Vagina (tissue), 2 donors: ENCODE measurements around the gene KCNJ4. TPM values are rescaled to one million over a fixed set of nuclear protein-coding genes. Genes with fewer than 3 reads are reported as not detected.

Source experiments
- DNase-seq, 2 donors: peaks; one replicate each; pipeline ENCODE4 v3.0.0-alpha.2; 2017; ENCODE audit errors: extremely low spot score in 2 of 2
- H3K27ac ChIP-seq: fragments of 200-600 bp; sonication (generic); one replicate; pipeline ENCODE4 v1.5.1; 2019
- H3K27me3 ChIP-seq: fragments of 200-600 bp; sonication (generic); one replicate; pipeline ENCODE4 v1.5.1; 2019
- H3K36me3 ChIP-seq, 2 donors: fragments of 200-600 bp; sonication (generic); one replicate each; pipeline ENCODE4 v1.5.1; 2017 to 2019
- H3K4me1 ChIP-seq: fragments of 200-600 bp; sonication (generic); one replicate; pipeline ENCODE4 v1.5.1; 2019
- H3K4me3 ChIP-seq, 2 donors: fragments of 200-600 bp; sonication (generic); 1 replicate in 1 of 2; 2 replicates in 1 of 2; pipeline ENCODE4 v1.5.1; 2016 to 2019
- H3K9me3 ChIP-seq: fragments of 200-600 bp; sonication (generic); one replicate; pipeline ENCODE4 v1.5.1; 2019
- POLR2A ChIP-seq, 2 donors: fragments of 450-650 bp; IDR thresholded peaks; one replicate each; pipeline ENCODE4 v1.6.1; 2017; ENCODE audit warnings: antibody characterized with exemption in 2 of 2, mild to moderate bottlenecking in 2 of 2, moderate library complexity in 2 of 2
- POLR2AphosphoS5 ChIP-seq, 2 donors: sonication (generic); formaldehyde crosslinking; IDR thresholded peaks; one replicate each; pipeline ENCODE4 v1.9.0; 2017; ENCODE audit warnings: antibody characterized with exemption in 2 of 2, mild to moderate bottlenecking in 2 of 2, low read depth in 1 of 2; ENCODE audit not compliant: insufficient read depth in 1 of 2
- intact Hi-C: fragments of 100-400 bp; cut with DNase I; formaldehyde crosslinking; loops from one replicate; pipeline ENCODE4 v1.15.1; 2023
- total RNA-seq: library from RNA; depleted of rRNA; stranded (reverse); fragments of >200 nt; gene quantifications from one replicate; pipeline ENCODE4 v1.2.3, GENCODE V29; 2016
- TF ChIP-seq, protein P1 (sequence below), 3 experiments: fragments of 450-650 bp in 2 of 3; fragments of 200-600 bp in 1 of 3; sonication (generic) in 1 of 3; IDR thresholded peaks; one replicate each; pipeline ENCODE4 v1.5.1; 2017 to 2019; ENCODE audit warnings: antibody characterized with exemption in 3 of 3, mild to moderate bottlenecking in 2 of 3, moderate library complexity in 2 of 3

Gene KCNJ4
- total RNA-seq, 1 donor from 2014 or later = not detected

DNA sequence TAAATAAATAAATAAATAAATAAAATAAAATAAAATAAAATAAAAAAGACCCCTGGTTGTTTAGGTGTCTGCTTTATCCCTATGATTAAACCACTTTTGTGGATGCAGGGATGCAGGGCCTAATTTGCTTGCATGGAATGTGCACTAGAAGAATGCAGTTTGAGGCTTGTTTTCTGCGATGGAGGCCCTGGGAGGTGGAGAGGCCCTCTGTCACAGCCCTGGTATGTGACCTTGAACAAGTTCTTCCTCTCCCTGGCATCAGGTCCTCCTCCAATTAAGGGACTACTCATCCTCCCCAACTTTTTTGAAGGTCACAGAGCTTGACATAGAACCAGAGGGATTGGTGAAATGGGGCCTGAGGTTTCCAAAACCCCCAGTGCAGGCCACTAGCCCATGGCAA, 22.7 kb downstream of the KCNJ4 start:
- Histone ChIP-seq H3K9me3 (no peaks in the 10 kb centered on the region), H3K27ac (no peak overlapping the region), H3K4me1 (no peaks in the 10 kb centered on the region), H3K4me3 (no peak overlapping the region), H3K36me3 (no peaks in the 10 kb centered on the region), H3K27me3 (no peaks in the 10 kb centered on the region)
- DNase-seq = no peak
- TF ChIP-seq POLR2AphosphoS5 (IDR thresholded peaks at IDR 0.05; ENCODE audit: insufficient read depth in 1 of 2, low read depth in 1 of 2) = no peak
- TF ChIP-seq, protein P1, sequence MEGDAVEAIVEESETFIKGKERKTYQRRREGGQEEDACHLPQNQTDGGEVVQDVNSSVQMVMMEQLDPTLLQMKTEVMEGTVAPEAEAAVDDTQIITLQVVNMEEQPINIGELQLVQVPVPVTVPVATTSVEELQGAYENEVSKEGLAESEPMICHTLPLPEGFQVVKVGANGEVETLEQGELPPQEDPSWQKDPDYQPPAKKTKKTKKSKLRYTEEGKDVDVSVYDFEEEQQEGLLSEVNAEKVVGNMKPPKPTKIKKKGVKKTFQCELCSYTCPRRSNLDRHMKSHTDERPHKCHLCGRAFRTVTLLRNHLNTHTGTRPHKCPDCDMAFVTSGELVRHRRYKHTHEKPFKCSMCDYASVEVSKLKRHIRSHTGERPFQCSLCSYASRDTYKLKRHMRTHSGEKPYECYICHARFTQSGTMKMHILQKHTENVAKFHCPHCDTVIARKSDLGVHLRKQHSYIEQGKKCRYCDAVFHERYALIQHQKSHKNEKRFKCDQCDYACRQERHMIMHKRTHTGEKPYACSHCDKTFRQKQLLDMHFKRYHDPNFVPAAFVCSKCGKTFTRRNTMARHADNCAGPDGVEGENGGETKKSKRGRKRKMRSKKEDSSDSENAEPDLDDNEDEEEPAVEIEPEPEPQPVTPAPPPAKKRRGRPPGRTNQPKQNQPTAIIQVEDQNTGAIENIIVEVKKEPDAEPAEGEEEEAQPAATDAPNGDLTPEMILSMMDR (IDR thresholded peaks at IDR 0.05) = no peak
- TF ChIP-seq POLR2A (IDR thresholded peaks at IDR 0.05) = no peak
- intact Hi-C loops = no loop called here

DNA sequence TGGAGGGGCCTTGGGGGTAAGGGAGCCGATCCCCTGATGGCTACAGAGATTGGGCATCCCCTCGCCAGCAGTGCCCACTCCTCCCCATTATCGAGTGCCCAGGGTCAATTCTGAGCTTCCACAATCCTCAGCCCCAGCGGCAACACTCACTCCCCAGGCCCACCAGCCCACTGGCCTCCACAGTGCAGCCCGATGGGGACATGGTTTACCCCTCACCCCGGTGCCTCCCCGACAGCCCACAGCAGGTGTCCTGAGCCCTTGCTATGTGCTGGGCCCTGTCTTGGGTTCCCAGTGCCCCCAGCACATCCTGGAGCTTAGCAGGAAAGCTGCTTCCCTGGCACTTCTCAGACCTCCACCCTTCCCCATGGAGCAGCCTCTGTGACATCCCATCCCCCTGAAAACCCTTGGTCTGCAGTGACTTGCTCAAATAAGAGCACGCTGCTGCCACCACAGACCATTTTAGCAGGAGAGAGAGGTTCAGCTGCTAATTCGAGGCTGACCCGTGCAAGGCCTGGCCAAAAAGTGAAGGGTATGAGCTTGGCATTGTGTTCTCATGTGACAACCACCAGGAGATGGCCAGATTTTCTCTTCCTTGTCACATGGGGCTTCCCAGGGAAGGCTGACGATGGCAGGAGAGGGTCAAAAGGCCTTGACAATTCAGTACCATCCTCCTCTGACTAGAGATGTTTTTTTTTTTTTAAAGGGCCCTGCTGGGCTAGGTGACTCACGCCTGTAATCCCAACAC, 23.6 kb downstream of the KCNJ4 start:
- intact Hi-C loops = no loop called here
- no peak for DNase-seq
- Histone ChIP-seq H3K27ac (no peak overlapping the region), H3K9me3 (no peaks in the 10 kb centered on the region), H3K27me3 (no peaks in the 10 kb centered on the region), H3K4me3 (no peak overlapping the region), H3K36me3 (no peaks in the 10 kb centered on the region), H3K4me1 (no peaks in the 10 kb centered on the region)
- TF ChIP-seq, protein P1 (IDR thresholded peaks at IDR 0.05) = no peak
- TF ChIP-seq POLR2AphosphoS5 (IDR thresholded peaks at IDR 0.05; ENCODE audit: insufficient read depth in 1 of 2, low read depth in 1 of 2) = no peak
- no peak for TF ChIP-seq POLR2A (IDR thresholded peaks at IDR 0.05)

DNA sequence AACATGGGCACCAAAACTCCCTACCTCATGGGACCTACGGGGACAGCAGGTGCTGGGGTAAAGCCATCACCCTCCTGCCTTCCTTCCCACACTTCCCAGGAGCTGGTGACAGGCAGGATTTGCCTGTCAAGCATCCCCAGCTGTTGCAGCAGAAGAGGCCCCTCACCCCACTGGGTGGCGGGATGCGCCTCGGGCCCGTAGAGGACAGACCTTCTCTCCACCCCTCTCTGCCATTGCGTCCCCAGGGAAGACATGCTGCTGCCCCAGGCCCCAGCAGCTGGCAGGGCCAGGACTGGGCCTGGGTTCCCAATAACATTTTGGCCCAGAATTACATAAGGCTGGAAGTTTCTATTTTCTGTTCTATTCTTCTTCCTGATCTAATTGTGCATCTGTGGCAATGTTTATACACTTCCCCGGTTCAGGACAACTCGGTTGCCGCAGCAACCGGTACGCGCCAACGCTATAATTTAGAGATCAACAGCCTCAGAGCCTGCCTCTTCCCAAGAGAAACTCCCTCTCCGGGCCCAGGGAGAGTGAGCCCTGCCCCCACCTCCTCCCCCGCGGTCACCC, 25.4 kb downstream of the KCNJ4 start:
- TF ChIP-seq POLR2A (IDR thresholded peaks at IDR 0.05) (no peak), POLR2AphosphoS5 (IDR thresholded peaks at IDR 0.05; ENCODE audit: insufficient read depth in 1 of 2, low read depth in 1 of 2) (no peak)
- TF ChIP-seq, protein P1 (IDR thresholded peaks at IDR 0.05) = no peak
- H3K27me3 ChIP-seq = no peaks in the 10 kb centered on the region
- DNase-seq = no peak
- no peaks in the 10 kb centered on the region for H3K36me3 ChIP-seq
- no peak overlapping the region for H3K27ac ChIP-seq
- intact Hi-C loops = no loop called here
- H3K4me3 ChIP-seq = no peak overlapping the region
- H3K9me3 ChIP-seq = no peaks in the 10 kb centered on the region
- H3K4me1 ChIP-seq = no peaks in the 10 kb centered on the region

DNA sequence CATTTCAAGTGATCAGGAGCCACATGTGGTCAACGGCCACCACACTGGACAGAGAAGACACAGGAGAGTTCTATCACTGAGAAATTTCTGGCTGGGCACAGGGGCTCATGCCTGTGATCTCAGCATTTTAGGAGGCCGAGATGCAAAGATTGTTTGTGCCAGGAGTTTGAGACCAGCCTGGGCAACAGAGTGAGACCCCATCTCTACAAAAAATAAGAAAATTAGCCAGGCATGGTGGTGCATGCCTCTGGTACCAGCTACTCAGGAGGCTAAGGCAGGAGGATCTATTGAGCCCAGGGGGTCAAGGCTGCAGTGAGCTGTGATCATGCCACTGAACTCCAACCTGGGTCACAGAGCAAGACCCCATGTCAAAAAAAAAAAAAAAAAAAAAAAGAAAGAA, 26.3 kb downstream of the KCNJ4 start:
- TF ChIP-seq, protein P1 (IDR thresholded peaks at IDR 0.05) = no peak
- TF ChIP-seq POLR2A (IDR thresholded peaks at IDR 0.05) = no peak
- TF ChIP-seq POLR2AphosphoS5 (IDR thresholded peaks at IDR 0.05; ENCODE audit: insufficient read depth in 1 of 2, low read depth in 1 of 2) = no peak
- H3K27me3 ChIP-seq = no peaks in the 10 kb centered on the region

DNA sequence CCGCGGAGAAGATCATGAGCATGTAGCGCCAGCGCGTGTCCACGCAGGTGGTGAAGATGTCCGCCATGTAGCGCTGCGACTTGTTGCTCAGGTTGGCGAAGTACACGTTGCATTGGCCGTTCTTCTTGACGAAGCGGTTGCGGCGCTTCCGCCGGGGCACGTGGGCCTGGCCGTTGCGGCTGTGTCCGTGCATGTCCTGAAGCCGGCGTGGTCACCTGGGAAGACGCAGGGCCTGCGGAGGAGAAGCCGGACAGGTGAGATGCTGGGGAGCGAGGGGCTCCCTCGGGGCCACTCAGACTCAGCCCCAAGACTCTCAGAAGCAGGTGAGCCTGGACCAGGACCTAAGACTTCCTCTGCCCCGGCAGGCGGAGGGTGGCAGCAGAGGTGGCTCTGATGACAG, 27.1 kb downstream of the KCNJ4 start:
- DNase-seq = no peak
- H3K4me3 ChIP-seq = no peak overlapping the region
- intact Hi-C loops = no loop called here
- H3K27ac ChIP-seq = no peak overlapping the region
- no peaks in the 10 kb centered on the region for H3K4me1 ChIP-seq
- no peaks in the 10 kb centered on the region for H3K36me3 ChIP-seq
- H3K27me3 ChIP-seq = no peaks in the 10 kb centered on the region
- H3K9me3 ChIP-seq = no peaks in the 10 kb centered on the region
- TF ChIP-seq, protein P1 (IDR thresholded peaks at IDR 0.05) = no peak
- no peak for TF ChIP-seq POLR2AphosphoS5 (IDR thresholded peaks at IDR 0.05; ENCODE audit: insufficient read depth in 1 of 2, low read depth in 1 of 2)
- TF ChIP-seq POLR2A (IDR thresholded peaks at IDR 0.05) = no peak

More for the DNA sequence above, 26.3 kb downstream of the KCNJ4 start:
- Histone ChIP-seq H3K27ac (no peak overlapping the region), H3K9me3 (no peaks in the 10 kb centered on the region), H3K4me3 (no peak overlapping the region), H3K4me1 (no peaks in the 10 kb centered on the region), H3K36me3 (no peaks in the 10 kb centered on the region)
- no peak for DNase-seq
- intact Hi-C loops = no loop called here
